GM21526 (cell line): ENCODE measurements around the gene KBTBD8.

Experiments
- ATAC-seq: cut with Tn5 transposase; IDR thresholded peaks from one replicate; pipeline ENCODE4 v1.9.1; 2021; ENCODE audit warnings: moderate library complexity; ENCODE audit not compliant: unreplicated experiment, low FRiP score

The KBTBD8 gene

GRCh38 chr3:66997560-66998112, 471 bp upstream of the KBTBD8 start:
- ATAC-seq, result peak; percentile 86

DNA sequence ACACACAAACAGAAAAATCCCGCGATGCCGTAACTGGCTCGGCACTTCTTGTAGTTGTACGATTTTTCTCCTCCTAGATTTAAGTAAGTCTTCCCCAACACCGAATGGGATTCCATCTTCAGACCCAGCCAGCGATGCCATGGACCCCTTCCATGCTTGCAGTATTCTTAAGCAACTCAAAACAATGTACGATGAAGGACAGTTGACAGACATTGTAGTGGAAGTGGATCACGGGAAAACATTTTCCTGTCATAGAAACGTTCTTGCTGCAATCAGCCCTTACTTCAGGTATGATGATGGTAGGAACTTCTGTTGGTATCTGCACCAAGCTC, 763 bp downstream of the KBTBD8 start:
- no peak for ATAC-seq

- peak; percentile 53 for ATAC-seq
Observed at GRCh38 chr3:67000009-67000408, 1.9 kb downstream of the KBTBD8 start.

- ATAC-seq, result no peak
Observed at GRCh38 chr3:67001086-67001861, 3.2 kb downstream of the KBTBD8 start.

DNA sequence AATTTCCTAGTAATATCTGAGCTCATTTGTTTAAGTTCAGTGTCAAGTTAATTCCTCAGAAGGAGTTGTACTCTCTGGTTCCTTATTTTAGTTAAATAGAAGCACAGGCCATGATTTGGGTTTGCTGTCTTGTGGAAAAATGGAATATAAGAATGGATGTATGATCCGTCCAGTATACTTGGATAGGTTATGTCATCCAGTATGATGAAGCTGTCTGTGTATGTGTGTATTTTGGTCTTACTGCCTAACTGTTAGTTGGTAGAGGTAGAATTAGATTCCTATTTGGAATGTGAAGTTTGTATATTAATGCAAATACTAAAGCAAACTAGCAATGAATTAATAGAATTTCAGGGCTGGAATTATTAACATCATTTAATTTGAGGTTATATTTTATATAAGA, 7.9 kb downstream of the KBTBD8 start:
- no peak for ATAC-seq

DNA sequence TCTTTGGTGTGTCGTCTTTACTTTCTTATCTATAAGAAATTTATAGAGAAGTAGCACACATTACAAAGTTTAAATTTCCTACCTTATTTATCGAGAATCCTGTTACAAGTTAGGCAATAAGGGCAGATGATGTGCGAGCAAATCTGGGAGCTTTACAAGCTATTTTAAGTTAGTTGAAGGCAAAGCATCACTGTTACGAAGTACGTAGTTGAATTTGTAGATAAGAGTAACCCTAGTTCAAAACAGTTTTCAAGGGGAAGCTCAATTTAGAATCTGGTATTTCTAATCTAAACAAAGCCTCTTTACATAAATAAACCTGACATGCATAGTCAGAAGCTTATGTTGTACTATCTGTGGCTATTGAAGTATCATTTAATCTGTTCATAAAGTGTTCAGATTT, 8.4 kb downstream of the KBTBD8 start:
- ATAC-seq, result no peak

DNA sequence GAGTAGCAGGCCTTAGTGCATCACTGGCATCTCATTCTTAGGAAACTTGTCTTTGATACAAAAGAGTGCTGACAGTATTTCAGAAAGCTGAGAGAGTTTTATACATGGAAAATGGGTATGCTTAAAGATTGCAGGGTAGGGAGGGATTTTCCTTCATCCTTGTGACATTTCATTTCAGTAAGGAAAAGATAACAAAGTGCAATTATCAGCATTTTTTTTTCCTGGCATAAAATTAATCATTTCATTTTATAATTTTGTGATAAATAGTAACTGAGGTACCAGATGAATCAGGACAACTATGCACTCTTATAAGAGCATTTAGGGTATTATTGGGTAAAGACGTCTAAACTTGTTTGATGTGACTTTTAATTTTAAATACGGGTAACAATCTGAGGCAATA, 10.3 kb downstream of the KBTBD8 start:
- no peak for ATAC-seq

DNA sequence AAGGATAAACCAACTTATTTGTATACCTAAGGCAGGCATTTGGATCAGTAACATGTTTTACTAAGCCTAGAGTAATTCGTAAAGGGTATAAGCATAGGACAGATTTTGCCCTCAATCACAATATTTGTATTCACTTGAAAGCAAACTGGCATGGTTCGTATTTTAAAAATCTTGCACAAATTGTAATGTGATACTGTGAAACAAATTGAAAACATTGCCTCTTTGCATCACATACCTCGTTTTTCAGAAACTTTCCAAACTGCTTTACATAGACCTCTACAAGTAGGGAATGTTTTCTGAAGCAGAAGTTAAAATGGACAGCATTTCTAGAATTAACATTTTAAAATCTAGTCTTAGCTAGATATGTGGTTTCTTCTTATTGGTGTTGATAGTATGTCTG, 11.6 kb downstream of the KBTBD8 start:
- ATAC-seq, result no peak

- no peak for ATAC-seq
Observed at GRCh38 chr3:67011414-67012131, 13.5 kb downstream of the KBTBD8 start.

- no peak for ATAC-seq
Observed at GRCh38 chr3:67012564-67012963, 14.5 kb downstream of the KBTBD8 start.

- no peak for ATAC-seq
Observed at GRCh38 chr3:67015702-67016484, 17.8 kb downstream of the KBTBD8 start.

- ATAC-seq, result peak; percentile 56
Observed at GRCh38 chr3:67016522-67017080, 18.5 kb downstream of the KBTBD8 start.

DNA sequence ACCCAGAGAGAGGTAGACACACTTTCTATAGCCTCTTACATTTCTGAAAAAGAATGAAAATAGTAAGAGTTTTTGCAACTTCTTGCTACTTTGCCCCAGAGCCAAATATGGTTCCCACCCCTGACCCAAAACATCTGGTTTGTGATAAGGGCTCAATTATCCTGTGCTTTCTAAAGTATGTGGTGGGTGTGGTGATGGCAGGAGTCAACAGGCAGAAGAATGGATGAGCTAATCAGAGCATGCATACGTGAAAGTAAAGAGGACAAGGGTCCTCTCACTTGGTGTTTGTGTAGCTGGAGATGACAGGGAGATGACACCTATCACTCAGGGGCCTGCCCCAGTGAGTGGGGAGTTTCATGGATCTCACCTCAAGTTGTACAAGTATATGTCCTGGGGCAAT, 19.1 kb downstream of the KBTBD8 start:
- peak; percentile 17 for ATAC-seq

- no peak for ATAC-seq
Observed at GRCh38 chr3:67018105-67018788, 20.1 kb downstream of the KBTBD8 start.

GRCh38 chr3:67018789-67019526, 20.9 kb downstream of the KBTBD8 start:
- no peak for ATAC-seq

DNA sequence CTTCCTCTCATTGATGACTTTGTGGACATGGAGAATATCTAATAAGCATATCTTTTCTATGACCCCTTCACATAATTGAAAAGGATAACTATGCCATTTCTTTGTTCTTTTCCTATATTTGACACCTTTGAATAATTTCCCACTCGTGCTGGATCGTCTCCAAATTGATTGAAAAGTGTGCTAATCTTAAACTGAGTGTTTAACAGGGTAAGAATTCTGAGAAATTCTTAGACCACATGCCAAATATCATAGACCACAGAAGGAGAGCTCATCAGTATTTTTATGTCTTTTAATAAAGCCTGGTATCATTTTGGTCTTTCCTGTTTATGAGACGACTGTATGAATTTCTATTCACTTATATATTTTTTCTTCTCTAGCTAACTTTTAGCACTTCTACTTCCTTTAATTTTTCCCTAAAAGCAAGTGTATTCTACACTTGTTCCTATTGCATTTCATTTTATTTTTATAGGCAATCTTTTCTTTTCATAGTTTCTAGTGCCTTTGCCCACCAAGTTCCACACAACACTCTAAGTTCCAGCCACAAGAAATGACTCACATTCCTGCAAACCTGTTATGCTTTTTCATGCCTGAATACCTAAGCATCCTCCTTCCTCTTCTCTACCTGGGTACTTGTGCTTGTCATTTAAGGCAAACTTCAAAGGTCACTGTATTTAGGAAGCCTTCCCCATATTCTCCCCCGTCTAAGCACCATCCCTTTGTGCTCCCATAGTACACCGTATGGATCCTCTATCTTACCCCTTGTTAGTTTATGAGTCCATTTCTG, 30.1 kb downstream of the KBTBD8 start:
- no peak for ATAC-seq

- ATAC-seq, result peak; percentile 78
Observed at GRCh38 chr3:67030785-67031740, 33.0 kb downstream of the KBTBD8 start.

- no peak for ATAC-seq
Observed at GRCh38 chr3:67031986-67032385, 33.9 kb downstream of the KBTBD8 start.
